Caco-2 (cell line): ENCODE measurements around the gene ADCY7. TPM values are rescaled to one million over a fixed set of nuclear protein-coding genes. Genes with fewer than 3 reads are reported as not detected.

ENCODE experiments used
- BruUV-seq: library from RNA; stranded (reverse); fragments of 400-500 nt; replicated peaks from 2 replicates; lab custom pipeline; 2021; lab: Mats Ljungman, UMichigan
- CTCF ChIA-PET: fragments of 300-600 bp; sonication (Branson Sonifier 250); formaldehyde crosslinking; loops from one replicate; lab custom pipeline; 2022; ENCODE audit warnings: antibody characterized with exemption; lab: Charles Lee
- POLR2A ChIA-PET: fragments of 300-600 bp; sonication (Branson Sonifier 250); formaldehyde crosslinking; loops from one replicate; lab custom pipeline; 2022; ENCODE audit warnings: antibody characterized with exemption; lab: Charles Lee
- DNase-seq, 2 experiments: peaks; one replicate each; pipeline versions ENCODE4 v3.0.0 to v3.0.0-alpha.2; 2020 to 2022
- H3K27me3 ChIP-seq: replicated peaks from 2 replicates; pipeline ENCODE4 v1.6.0; 2011; ENCODE audit warnings: low read length; ENCODE audit not compliant: control insufficient read depth, insufficient read depth
- H3K36me3 ChIP-seq: 2 replicates; pipeline ENCODE4 v1.5.1; 2011; ENCODE audit warnings: low read length; ENCODE audit not compliant: control insufficient read depth, insufficient read depth
- H3K4me1 ChIP-seq: fragments of 250-450 bp; sonication (Bioruptor Pico); 2 replicates; pipeline ENCODE4 v1.5.1; 2020; ENCODE audit warnings: mild to moderate bottlenecking
- H3K4me3 ChIP-seq: 2 replicates; pipeline ENCODE4 v1.5.1; 2011; ENCODE audit warnings: low read depth, mild to moderate bottlenecking, control low read depth, low read length
- H3K9me3 ChIP-seq: fragments of 250-450 bp; sonication (Bioruptor Pico); 2 replicates; pipeline ENCODE4 v1.5.1; 2020; ENCODE audit warnings: mild to moderate bottlenecking, moderate library complexity
- H3K27ac Mint-ChIP-seq: one replicate; pipeline ENCODE4 v1.8.0; 2022; ENCODE audit warnings: mixed read lengths; ENCODE audit not compliant: unreplicated experiment
- H3K27me3 Mint-ChIP-seq: one replicate; pipeline ENCODE4 v1.8.0; 2022; ENCODE audit warnings: mixed read lengths; ENCODE audit not compliant: insufficient read depth, unreplicated experiment
- H3K36me3 Mint-ChIP-seq: one replicate; pipeline ENCODE4 v1.8.0; 2022; ENCODE audit warnings: mild to moderate bottlenecking, mixed read lengths; ENCODE audit not compliant: insufficient read depth, unreplicated experiment
- H3K4me1 Mint-ChIP-seq: one replicate; pipeline ENCODE4 v1.8.0; 2022; ENCODE audit warnings: low read depth, mixed read lengths; ENCODE audit not compliant: unreplicated experiment
- H3K4me3 Mint-ChIP-seq: one replicate; pipeline ENCODE4 v1.8.0; 2022; ENCODE audit warnings: mild to moderate bottlenecking, moderate library complexity, mixed read lengths; ENCODE audit not compliant: unreplicated experiment
- H3K9me3 Mint-ChIP-seq: one replicate; pipeline ENCODE4 v1.8.0; 2022; ENCODE audit warnings: mixed read lengths; ENCODE audit not compliant: unreplicated experiment
- CTCF ChIP-seq, 2 experiments: fragments of 200-600 bp in 1 of 2; IDR thresholded peaks; 1 replicate in 1 of 2; 2 replicates in 1 of 2; pipeline versions ENCODE4 v1.5.1 to v1.8.0; 2011 to 2022; ENCODE audit warnings: antibody characterized with exemption in 1 of 2, control low read depth in 1 of 2, inconsistent platforms in 1 of 2, low read depth in 1 of 2, low read length in 1 of 2, mild to moderate bottlenecking in 1 of 2, moderate library complexity in 1 of 2; ENCODE audit not compliant: insufficient read depth in 1 of 2, severe bottlenecking in 1 of 2, unreplicated experiment in 1 of 2
- intact Hi-C: fragments of 100-400 bp; cut with micrococcal nuclease; formaldehyde crosslinking; loops from one replicate; pipeline ENCODE4 v1.10.0; 2022; ENCODE audit not compliant: unreplicated experiment
- total RNA-seq: library from RNA; stranded (reverse); gene quantifications from 2 replicates; pipeline ENCODE4 v1.2.3, GENCODE V29; 2022

The ADCY7 gene
- total RNA-seq, 1 experiment from 2014 or later, result 54.2 TPM

GRCh38 chr16:50244140-50244503 is 22.2 kb upstream of the ADCY7 start:
- H3K9me3 ChIP-seq, result no peaks in the 10 kb centered on the region
- peaks cover 14% of the 10 kb centered on the region for H3K4me1 ChIP-seq
- Mint-ChIP-seq H3K27ac (no peak overlapping the region), H3K27me3 (no peaks in the 10 kb centered on the region), H3K36me3 (peaks cover 17% of the 10 kb centered on the region), H3K9me3 (no peaks in the 10 kb centered on the region), H3K4me1 (peaks cover 13% of the 10 kb centered on the region), H3K4me3 (no peak overlapping the region)
- no peaks in the 10 kb centered on the region for H3K36me3 ChIP-seq
- TF ChIP-seq CTCF (IDR thresholded peaks at IDR 0.05; ENCODE audit: insufficient read depth in 1 of 2, low read depth in 1 of 2, low read length in 1 of 2, severe bottlenecking in 1 of 2, unreplicated experiment in 1 of 2), result no peak
- no TSS peak for BruUV-seq
- no peak for DNase-seq
- CTCF ChIA-PET, result no interaction called here
- no peak overlapping the region for H3K4me3 ChIP-seq
- intact Hi-C loops, result no loop called here
- no peaks in the 10 kb centered on the region for H3K27me3 ChIP-seq
- POLR2A ChIA-PET, result no interaction called here

GRCh38 chr16:50244504-50245416 is 21.6 kb upstream of the ADCY7 start:
- Histone ChIP-seq H3K4me3 (peak overlapping the region; percentile 47), H3K4me1 (peaks cover 14% of the 10 kb centered on the region), H3K9me3 (no peaks in the 10 kb centered on the region), H3K27me3 (no peaks in the 10 kb centered on the region), H3K36me3 (no peaks in the 10 kb centered on the region)
- no peak for TF ChIP-seq CTCF (IDR thresholded peaks at IDR 0.05; ENCODE audit: insufficient read depth in 1 of 2, low read depth in 1 of 2, low read length in 1 of 2, severe bottlenecking in 1 of 2, unreplicated experiment in 1 of 2)
- peaks cover 13% of the 10 kb centered on the region for H3K4me1 Mint-ChIP-seq
- peak overlapping the region; percentile 89 for H3K27ac Mint-ChIP-seq
- no peaks in the 10 kb centered on the region for H3K27me3 Mint-ChIP-seq
- TSS peak; percentile 40 for BruUV-seq
- peak overlapping the region; percentile 76 for H3K4me3 Mint-ChIP-seq
- POLR2A ChIA-PET, result no interaction called here
- CTCF ChIA-PET, result interaction anchor here (0.7 to 1.8 kb wide), 4 partner anchors 31 to 421 kb away, joined by 3 to 5 read pairs (median 4); partner anchors contain the start of gene CNEP1R1
- H3K36me3 Mint-ChIP-seq, result peaks cover 17% of the 10 kb centered on the region
- intact Hi-C loops, result loop anchor here (1.0 kb wide), 2 partner anchors 30 to 69 kb away; no protein-coding TSS in a partner anchor
- DNase-seq, result no peak
- no peaks in the 10 kb centered on the region for H3K9me3 Mint-ChIP-seq

GRCh38 chr16:50245417-50246298 is 20.7 kb upstream of the ADCY7 start:
- Mint-ChIP-seq H3K9me3 (no peaks in the 10 kb centered on the region), H3K27me3 (no peaks in the 10 kb centered on the region), H3K36me3 (peaks cover 17% of the 10 kb centered on the region), H3K4me1 (peaks cover 13% of the 10 kb centered on the region), H3K27ac (peak overlapping the region; percentile 89), H3K4me3 (peak overlapping the region; percentile 76)
- Histone ChIP-seq H3K9me3 (no peaks in the 10 kb centered on the region), H3K36me3 (no peaks in the 10 kb centered on the region), H3K27me3 (no peaks in the 10 kb centered on the region), H3K4me1 (peaks cover 14% of the 10 kb centered on the region), H3K4me3 (peak overlapping the region; percentile 47)
- POLR2A ChIA-PET, result interaction anchor here (0.7 kb wide), 1 partner anchor 67 kb away, joined by 3 read pairs; no protein-coding TSS in a partner anchor
- peak; percentile 90 for DNase-seq
- CTCF ChIA-PET, result interaction anchor here (0.5 to 1.8 kb wide), 5 partner anchors 32 to 420 kb away, joined by 3 to 5 read pairs (median 3); partner anchors contain the start of gene CNEP1R1
- peak in 1 of 2 experiments; percentile 38 for TF ChIP-seq CTCF (IDR thresholded peaks at IDR 0.05; ENCODE audit: insufficient read depth in 1 of 2, low read depth in 1 of 2, low read length in 1 of 2, severe bottlenecking in 1 of 2, unreplicated experiment in 1 of 2)
- BruUV-seq, result no TSS peak
- intact Hi-C loops, result loop anchor here (1.0 kb wide), 2 partner anchors 31 to 68 kb away; no protein-coding TSS in a partner anchor
